Loucy (cell line): ENCODE data around the gene CTIF.

Experiments
- CTCF ChIP-seq: fragments of 200-600 bp; sonication (generic); conservative IDR thresholded peaks from 2 replicates; pipeline ENCODE4 v1.5.1; 2014; ENCODE audit warnings: mild to moderate bottlenecking, antibody characterized with exemption, low read length
- EZH2phosphoT487 ChIP-seq: fragments of 200-600 bp; IDR thresholded peaks from 2 replicates; pipeline ENCODE4 v1.6.1; 2018; ENCODE audit warnings: antibody characterized with exemption, mild to moderate bottlenecking, moderate library complexity, borderline replicate concordance

GRCh38 chr18:48688961-48689360, 150.1 kb downstream of the CTIF start:
- TF ChIP-seq CTCF: no peak
- no peak for TF ChIP-seq EZH2phosphoT487
